ENCODE data around the gene ARHGAP19. TPM values are rescaled to one million over a fixed set of nuclear protein-coding genes. Genes with fewer than 3 reads are reported as not detected.

Gene ARHGAP19
- total RNA-seq, 1 experiment from 2014 or later: 5.2 TPM

Small RNA genes lying within 50 kb of the gene (small RNA-seq; reads per million reads assigned to genes)
- not detected for gene RF00017

Other genes starting within 250 kb of the ARHGAP19 start
- gene SLIT1, start 106.7 kb downstream of the ARHGAP19 start, total RNA-seq (2014; rRNA removed; shearing (Covaris generic)): under 0.01 TPM in 1 of 2 replicates, not detected in the other
- 3.7 and 5.8 TPM in 2 replicates for gene FRAT1, start 26.6 kb upstream of the ARHGAP19 start, total RNA-seq (2014; rRNA removed; shearing (Covaris generic))
- 29.1 and 30.3 TPM in 2 replicates for gene FRAT2, start 42.1 kb upstream of the ARHGAP19 start, total RNA-seq (2014; rRNA removed; shearing (Covaris generic))
- 67.7 and 76.2 TPM in 2 replicates for gene RRP12, start 108.7 kb upstream of the ARHGAP19 start, total RNA-seq (2014; rRNA removed; shearing (Covaris generic))
- 362 and 400 TPM in 2 replicates for gene PGAM1, start 133.6 kb upstream of the ARHGAP19 start, total RNA-seq (2014; rRNA removed; shearing (Covaris generic))
- 35.6 and 44.3 TPM in 2 replicates for gene EXOSC1, start 153.4 kb upstream of the ARHGAP19 start, total RNA-seq (2014; rRNA removed; shearing (Covaris generic))
- gene ZDHHC16, start 153.5 kb upstream of the ARHGAP19 start, total RNA-seq (2014; rRNA removed; shearing (Covaris generic)): 43.8 and 48.4 TPM in 2 replicates
- 78.7 and 103 TPM in 2 replicates for gene MMS19, start 205.8 kb upstream of the ARHGAP19 start, total RNA-seq (2014; rRNA removed; shearing (Covaris generic))
- gene UBTD1, start 206.3 kb upstream of the ARHGAP19 start, total RNA-seq (2014; rRNA removed; shearing (Covaris generic)): 21.2 and 23.5 TPM in 2 replicates